AG08396 (cell line): ENCODE results near the gene MIS12.

Experiments used
- DNase-seq: peaks from one replicate; pipeline ENCODE4 v3.0.0; 2012; ENCODE audit warnings: low spot score, mixed read lengths

MIS12 gene, protein sequence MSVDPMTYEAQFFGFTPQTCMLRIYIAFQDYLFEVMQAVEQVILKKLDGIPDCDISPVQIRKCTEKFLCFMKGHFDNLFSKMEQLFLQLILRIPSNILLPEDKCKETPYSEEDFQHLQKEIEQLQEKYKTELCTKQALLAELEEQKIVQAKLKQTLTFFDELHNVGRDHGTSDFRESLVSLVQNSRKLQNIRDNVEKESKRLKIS

DNA sequence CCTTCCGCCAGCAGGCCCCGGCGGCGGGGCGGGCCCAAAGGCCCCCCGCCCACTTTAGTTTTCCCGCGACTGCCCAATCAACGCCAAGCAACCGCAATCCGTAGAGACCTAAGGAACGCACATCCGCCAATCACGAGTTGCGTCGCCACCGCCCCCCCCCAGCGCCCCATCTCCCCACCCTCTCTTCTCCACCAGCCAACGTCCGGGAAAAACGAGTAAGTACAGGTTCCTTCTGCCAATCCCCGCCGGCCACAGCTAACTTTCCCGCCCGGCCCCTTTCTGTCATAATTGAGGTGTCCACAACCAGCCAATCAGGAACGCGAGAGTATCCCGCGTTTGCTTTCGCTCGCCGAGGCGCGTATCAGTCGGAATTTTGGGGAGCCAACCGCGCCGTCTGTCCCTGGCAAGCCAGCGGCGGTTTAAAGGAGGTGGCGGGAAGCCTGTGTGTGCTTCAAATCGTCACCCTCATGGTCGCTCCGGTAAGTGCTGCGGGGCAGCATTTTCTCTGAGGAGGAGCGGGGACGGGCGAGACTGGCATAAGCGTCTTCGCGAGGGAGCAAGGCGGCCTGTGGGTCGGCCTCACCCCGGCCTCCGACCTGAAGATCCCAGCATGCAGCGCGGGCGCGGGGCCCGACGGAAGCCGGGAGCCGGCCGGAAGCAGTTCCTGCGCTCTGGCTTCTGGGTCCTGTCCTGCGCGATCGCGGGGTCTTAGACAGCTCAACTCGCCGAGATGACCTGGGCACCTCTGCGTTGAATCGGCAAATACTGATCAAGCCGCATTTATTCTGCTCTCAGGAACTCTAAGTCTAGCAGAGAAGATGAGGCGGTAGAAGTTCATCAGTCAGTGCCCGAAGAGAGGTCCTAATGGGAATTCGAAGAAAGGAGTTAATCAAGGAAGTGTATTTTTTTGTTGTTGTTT, at the start of gene MIS12:
TSS of gene MIS12 (plus strand) at position 361 of the 919 bp plus-strand sequence. CDS start 2,297 bp downstream, outside the sequence.
- peak; percentile 98 for DNase-seq

GRCh38 chr17:5437721-5438317, 48.5 kb upstream of the MIS12 start:
- DNase-seq: peak; percentile 51

- DNase-seq: peak; percentile 96
Observed at GRCh38 chr17:5438716-5439445, 47.5 kb upstream of the MIS12 start, which contains the start of gene C1QBP. Gene C1QBP (minus strand): TSS chr17:5439155. CDS start chr17:5439073, 82 bp downstream.

- DNase-seq: no peak
Observed at GRCh38 chr17:5439446-5439764, 47.0 kb upstream of the MIS12 start.

GRCh38 chr17:5443728-5444127, 42.6 kb upstream of the MIS12 start:
- no peak for DNase-seq

DNA sequence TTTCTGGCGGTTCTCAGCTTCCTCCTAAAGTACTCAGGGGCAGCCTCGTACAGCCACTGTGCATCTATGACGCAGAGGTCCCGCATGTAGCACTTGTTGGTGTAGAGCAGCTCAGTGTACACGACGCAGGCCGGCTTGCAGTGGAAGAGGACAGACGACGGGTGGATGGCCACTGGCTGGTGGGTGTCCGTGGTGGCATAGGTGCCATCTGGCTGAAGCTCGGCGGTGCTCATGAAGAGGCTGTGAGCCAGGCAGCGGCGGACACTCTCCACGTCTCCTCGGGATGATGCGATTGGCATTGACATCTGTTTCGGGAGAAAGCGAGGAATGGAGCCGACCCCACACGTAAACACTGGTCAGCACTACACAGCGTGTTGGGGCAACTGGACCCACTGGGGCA, 42.2 kb upstream of the MIS12 start:
- no peak for DNase-seq

GRCh38 chr17:5446786-5447185, 39.6 kb upstream of the MIS12 start:
- no peak for DNase-seq

GRCh38 chr17:5464717-5465507, 21.5 kb upstream of the MIS12 start:
- DNase-seq: no peak

DNA sequence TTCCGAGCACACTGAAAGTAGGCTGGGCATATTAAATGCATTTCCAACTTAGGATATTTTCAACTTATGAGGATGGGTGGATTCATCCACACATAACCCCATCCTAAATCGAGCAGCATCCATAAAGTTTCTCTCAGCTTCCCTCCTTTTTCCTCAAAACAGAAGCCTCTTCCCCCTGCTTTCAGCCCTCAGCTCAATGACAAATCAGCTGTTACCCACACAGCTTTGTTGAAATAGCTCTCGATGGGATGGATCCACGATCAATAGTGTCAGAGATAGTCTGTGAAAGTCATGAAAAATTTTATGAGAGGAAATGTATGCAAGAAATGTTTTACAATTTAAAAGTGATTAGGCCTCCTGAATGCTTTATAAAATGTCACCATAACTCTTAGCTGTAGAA, 20.1 kb upstream of the MIS12 start:
- no peak for DNase-seq

DNA sequence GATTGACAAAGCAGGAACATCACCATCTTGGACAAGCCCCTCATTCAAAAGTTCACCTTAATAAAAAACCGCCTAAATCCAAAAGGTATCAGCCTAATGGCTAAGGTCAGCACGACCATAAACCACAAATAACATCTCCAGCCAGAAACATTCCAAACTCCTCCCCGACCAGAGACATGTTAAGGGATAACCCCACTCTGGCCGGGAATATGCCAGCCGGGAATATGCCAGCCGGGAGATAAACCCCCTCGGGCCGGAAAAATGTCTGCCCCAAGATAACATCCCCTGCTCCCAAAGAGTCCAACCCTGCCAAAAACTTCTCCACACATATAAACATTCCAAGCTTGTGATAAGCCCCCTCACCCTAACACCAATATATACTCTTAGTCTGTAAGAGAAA, 18.9 kb upstream of the MIS12 start:
- no peak for DNase-seq

GRCh38 chr17:5468075-5468473, 18.3 kb upstream of the MIS12 start:
- peak; percentile 20 for DNase-seq

- DNase-seq: no peak
Observed at GRCh38 chr17:5472511-5472910, 13.9 kb upstream of the MIS12 start.

DNA sequence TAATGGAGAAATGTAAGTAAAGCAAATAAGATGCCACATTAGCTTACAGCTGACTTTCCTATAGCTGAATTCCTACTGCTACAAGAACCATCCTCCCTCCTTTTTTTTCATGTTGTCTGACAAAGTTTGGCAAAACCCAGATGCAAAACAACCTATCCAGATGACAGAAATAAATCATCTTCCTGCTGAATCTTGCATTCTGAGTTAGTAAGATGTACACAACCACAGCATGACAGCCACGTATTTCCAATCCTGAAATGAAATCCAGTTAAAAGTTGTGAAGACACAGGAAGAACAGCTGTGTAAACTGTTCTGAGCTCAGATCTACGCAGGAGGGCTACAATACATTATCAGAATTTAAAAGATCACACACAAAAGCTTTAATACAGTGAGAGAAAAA, 12.5 kb upstream of the MIS12 start:
- no peak for DNase-seq

- no peak for DNase-seq
Observed at GRCh38 chr17:5478992-5479391, 7.4 kb upstream of the MIS12 start.

- no peak for DNase-seq
Observed at GRCh38 chr17:5480962-5481361, 5.4 kb upstream of the MIS12 start.

DNA sequence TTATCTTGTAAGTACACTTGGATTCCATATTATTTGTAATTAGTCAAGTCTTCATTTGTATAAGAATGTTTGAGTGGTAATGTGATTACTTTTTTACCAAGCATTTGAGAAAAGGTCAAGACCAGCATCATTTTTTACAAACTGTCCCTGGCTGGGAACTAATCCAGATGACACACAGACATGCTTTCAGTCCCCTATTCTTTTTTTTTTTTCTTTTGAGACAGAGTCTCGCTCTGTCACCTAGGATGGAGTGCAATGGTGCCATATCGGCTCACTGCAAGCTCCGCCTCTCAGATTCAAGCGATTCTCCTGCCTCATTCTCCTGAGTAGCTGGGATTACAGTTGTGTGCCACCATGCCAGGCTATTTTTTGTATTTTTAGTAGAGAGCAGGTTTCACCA, 4.9 kb upstream of the MIS12 start:
- DNase-seq: no peak

GRCh38 chr17:5485270-5486205, 828 bp upstream of the MIS12 start, which contains the start of gene DERL2:
Gene DERL2 (minus strand): TSS chr17:5486178. CDS start chr17:5486161, 17 bp downstream.
- DNase-seq: peak; percentile 53

GRCh38 chr17:5488752-5489151, 2.4 kb downstream of the MIS12 start:
- no peak for DNase-seq

GRCh38 chr17:5492970-5493369, 6.6 kb downstream of the MIS12 start:
- no peak for DNase-seq
